ENCODE measurements around the gene THOP1. TPM values are rescaled to one million over a fixed set of nuclear protein-coding genes. Genes with fewer than 3 reads are reported as not detected.

The THOP1 gene
- polyA plus RNA-seq, 1 donor from 2014 or later = 54.4 TPM

- H3K27me3 Mint-ChIP-seq = no peaks in the 10 kb centered on the region
- H3K36me3 Mint-ChIP-seq = peaks cover 2% of the 10 kb centered on the region
- H3K9me3 Mint-ChIP-seq = no peaks in the 10 kb centered on the region
- peaks cover 0 to 5% (median 2%) of the 10 kb centered on the region in 3 donors for H3K4me1 Mint-ChIP-seq
- no peak overlapping the region for H3K4me3 Mint-ChIP-seq
- H3K27ac Mint-ChIP-seq = no peak overlapping the region
Measured at GRCh38 chr19:2769218-2769617, 16.1 kb upstream of the THOP1 start.

- Mint-ChIP-seq H3K27ac (no peak overlapping the region), H3K9me3 (no peaks in the 10 kb centered on the region), H3K27me3 (no peaks in the 10 kb centered on the region), H3K4me3 (no peak overlapping the region), H3K4me1 (peaks cover 3 to 13% (median 7%) of the 10 kb centered on the region in 3 donors), H3K36me3 (peaks cover 2% of the 10 kb centered on the region)
Measured at GRCh38 chr19:2770055-2771013, 15.0 kb upstream of the THOP1 start.

GRCh38 chr19:2771786-2772674 is 13.3 kb upstream of the THOP1 start:
- Mint-ChIP-seq H3K9me3 (no peaks in the 10 kb centered on the region), H3K36me3 (peaks cover 3% of the 10 kb centered on the region), H3K27me3 (no peaks in the 10 kb centered on the region), H3K27ac (peak overlapping the region in 1 of 3 donors; percentile 77), H3K4me3 (peak overlapping the region in 1 of 4 donors; percentile 8), H3K4me1 (peaks cover 13 to 22% (median 16%) of the 10 kb centered on the region in 3 donors)

GRCh38 chr19:2774083-2774679 is 11.1 kb upstream of the THOP1 start:
- Mint-ChIP-seq H3K27me3 (no peaks in the 10 kb centered on the region), H3K4me3 (peak overlapping the region in 2 of 4 donors; percentile 0 to 75), H3K4me1 (peaks cover 13 to 24% (median 17%) of the 10 kb centered on the region in 3 donors), H3K27ac (peak overlapping the region in 1 of 3 donors; percentile 39), H3K36me3 (peaks cover 3% of the 10 kb centered on the region), H3K9me3 (no peaks in the 10 kb centered on the region)

DNA sequence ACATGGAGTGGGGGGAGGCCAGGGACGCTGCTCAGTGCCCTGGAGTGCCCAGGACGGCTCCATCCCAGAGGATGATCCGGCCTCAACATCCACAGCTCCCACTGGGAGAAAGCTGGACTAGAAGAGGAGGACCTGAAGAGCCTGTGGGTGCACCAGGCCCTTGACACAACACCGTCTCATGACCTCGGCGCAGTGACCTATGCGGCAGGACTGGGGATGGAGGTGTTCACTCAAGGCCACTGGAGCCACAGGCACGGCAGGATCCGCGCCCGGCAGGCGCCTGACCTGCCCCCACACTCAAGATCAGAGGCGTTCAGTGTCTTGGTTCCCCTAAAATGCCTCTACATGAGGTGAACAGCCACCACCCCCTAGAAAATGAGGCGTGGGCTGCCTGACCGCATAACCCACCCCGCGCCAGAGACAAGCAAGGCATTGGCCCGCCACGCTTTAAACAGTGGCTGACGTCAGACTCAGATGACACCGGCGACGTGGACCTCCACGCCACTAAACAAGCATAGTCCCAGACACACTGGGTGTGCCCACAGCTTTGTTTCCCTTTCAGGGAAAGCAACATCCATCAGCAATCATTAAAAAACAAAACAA is 10.2 kb upstream of the THOP1 start:
- Mint-ChIP-seq H3K4me3 (peak overlapping the region in 3 of 4 donors; percentile 45 to 68 (median 52)), H3K4me1 (peaks cover 15 to 25% (median 19%) of the 10 kb centered on the region in 3 donors), H3K27ac (peak overlapping the region; percentile 82 to 98 (median 98)), H3K9me3 (no peaks in the 10 kb centered on the region), H3K27me3 (no peaks in the 10 kb centered on the region), H3K36me3 (peaks cover 4% of the 10 kb centered on the region)

- H3K9me3 Mint-ChIP-seq = no peaks in the 10 kb centered on the region
- H3K27ac Mint-ChIP-seq = peak overlapping the region; percentile 82 to 98 (median 98)
- H3K27me3 Mint-ChIP-seq = no peaks in the 10 kb centered on the region
- H3K36me3 Mint-ChIP-seq = peaks cover 8% of the 10 kb centered on the region
- peak overlapping the region; percentile 52 to 86 (median 74) for H3K4me3 Mint-ChIP-seq
- H3K4me1 Mint-ChIP-seq = peaks cover 20 to 30% (median 20%) of the 10 kb centered on the region in 3 donors
Measured at GRCh38 chr19:2775556-2776430, 9.5 kb upstream of the THOP1 start.

DNA sequence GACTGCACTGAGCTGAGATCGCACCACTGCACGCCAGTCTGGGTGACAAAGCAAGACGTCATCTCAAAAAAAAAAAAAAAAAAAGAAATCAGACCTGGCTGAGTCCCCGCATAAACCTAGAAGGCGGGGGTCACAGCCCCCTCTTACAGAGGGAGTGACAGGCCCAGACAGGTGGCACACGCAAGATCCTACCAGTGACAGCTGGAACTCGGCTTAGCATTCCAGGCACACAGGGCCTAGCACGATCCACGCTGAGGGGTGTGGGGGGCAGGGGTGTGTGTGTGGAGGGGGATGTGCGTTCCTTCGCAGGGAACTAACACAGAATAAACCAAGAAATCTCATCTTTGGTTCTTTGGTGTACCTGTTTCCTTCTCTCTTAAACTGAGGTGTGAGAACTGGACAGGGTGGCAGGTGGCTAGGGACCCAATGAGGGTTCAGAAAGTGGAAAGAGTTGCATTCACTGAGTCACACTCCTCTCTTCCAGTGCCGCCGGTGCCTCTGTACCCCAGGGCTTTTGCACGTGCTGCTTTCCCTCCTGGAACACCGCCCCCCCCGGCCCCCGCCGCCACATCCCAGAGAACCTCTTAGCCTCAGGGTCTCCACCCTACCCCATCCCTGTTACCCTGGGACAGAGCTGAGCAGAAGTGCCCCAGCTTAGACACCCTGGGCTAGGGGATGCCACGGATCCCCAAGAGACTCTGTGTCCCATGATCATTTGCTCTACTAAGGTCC is 7.2 kb upstream of the THOP1 start:
- Mint-ChIP-seq H3K27me3 (no peaks in the 10 kb centered on the region), H3K9me3 (no peaks in the 10 kb centered on the region), H3K4me1 (peaks cover 26 to 42% (median 37%) of the 10 kb centered on the region in 3 donors), H3K4me3 (peak overlapping the region in 2 of 4 donors; percentile 25 to 26), H3K36me3 (peaks cover 6% of the 10 kb centered on the region), H3K27ac (no peak overlapping the region)

DNA sequence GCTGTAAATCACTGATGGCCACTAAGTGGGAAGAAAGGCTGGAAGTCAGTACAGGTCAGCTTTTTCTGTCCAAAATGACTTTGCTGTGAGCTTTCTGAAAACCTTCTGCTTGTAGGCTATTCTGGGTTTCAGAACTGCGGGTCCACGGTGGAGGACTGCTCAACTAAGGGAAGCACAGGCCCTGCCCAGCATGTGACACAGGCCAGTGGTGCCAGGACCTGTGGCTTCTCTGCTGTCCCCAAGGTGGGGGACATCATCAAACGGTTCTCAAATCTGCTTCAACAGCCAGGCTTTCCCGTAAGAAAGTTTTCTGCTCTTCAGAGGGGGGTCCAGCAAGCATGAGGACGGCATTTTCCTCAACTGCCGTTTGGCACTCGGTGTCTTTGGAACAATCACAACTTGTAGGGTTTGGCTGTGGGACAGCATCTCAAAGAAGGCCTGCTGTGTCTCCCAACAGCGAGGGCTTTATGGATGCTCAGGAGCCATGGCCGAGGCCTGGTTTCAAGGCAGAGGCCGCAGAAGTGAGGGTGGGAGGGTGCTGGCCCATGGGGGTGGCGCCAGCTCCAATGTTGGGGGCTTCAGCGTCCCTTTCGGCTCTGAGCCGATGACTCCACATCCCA is 6.1 kb upstream of the THOP1 start:
- H3K36me3 Mint-ChIP-seq = peaks cover 6% of the 10 kb centered on the region
- H3K27me3 Mint-ChIP-seq = no peaks in the 10 kb centered on the region
- H3K27ac Mint-ChIP-seq = peak overlapping the region in 2 of 3 donors; percentile 19 to 94
- peak overlapping the region in 1 of 4 donors; percentile 84 for H3K4me3 Mint-ChIP-seq
- H3K9me3 Mint-ChIP-seq = no peaks in the 10 kb centered on the region
- H3K4me1 Mint-ChIP-seq = peaks cover 32 to 46% (median 43%) of the 10 kb centered on the region in 3 donors

DNA sequence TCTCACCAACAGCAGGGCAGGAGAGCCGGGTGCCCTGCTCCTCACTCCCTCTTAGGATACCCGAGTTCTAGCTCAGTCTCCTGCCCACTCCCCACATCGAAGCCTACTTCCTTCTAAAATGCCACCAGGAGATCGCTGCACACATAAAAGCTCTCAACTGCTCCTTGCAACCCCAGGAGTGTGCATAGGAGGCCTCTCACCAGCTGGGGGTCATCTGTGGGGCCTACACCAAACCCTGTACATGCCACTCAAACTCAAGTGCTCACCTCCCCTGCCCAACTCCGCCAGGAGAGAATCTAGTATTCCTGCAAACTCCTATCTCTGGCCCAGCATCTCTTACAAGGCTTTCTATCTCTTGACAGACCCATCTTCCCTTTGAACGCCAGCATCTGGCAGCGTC is 5.0 kb upstream of the THOP1 start:
- Mint-ChIP-seq H3K9me3 (no peaks in the 10 kb centered on the region), H3K27me3 (no peaks in the 10 kb centered on the region), H3K36me3 (peaks cover 6% of the 10 kb centered on the region), H3K4me1 (peaks cover 30 to 45% (median 38%) of the 10 kb centered on the region in 3 donors), H3K27ac (peak overlapping the region in 2 of 3 donors; percentile 6 to 94), H3K4me3 (peak overlapping the region in 2 of 4 donors; percentile 32 to 84)

DNA sequence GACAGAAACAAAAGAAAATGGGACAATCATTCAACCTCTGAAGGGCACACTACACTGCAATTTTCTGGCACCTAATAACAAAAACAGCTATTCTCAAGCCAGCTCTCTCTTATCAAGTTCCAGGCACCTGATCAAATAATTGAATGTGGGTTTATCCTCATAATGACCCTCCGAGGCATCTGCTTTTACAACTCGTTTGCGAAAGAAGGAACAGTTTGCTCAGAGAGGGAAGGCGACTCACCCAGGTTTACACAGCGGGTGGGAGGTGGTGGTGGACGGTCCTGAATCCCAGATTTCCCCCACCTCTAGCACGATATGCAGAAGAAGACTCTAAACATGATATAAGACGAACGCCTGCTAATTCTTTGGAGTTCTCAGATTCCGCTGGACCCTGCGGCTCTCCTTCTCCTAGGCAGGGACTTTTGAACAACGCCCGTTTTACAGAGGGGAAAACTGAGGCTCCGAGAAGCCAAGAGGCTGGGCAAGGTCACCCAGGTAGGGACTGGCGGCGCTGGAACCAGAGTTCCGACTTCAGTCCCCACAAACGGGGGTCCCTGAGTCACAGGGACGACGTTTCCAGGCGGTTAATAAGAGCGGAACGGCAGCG is 2.9 kb upstream of the THOP1 start:
- Mint-ChIP-seq H3K27me3 (peaks cover 1% of the 10 kb centered on the region), H3K4me1 (peaks cover 26 to 41% (median 38%) of the 10 kb centered on the region in 3 donors), H3K4me3 (peak overlapping the region; percentile 84 to 95 (median 88)), H3K27ac (peak overlapping the region; percentile 94 to 98 (median 94)), H3K9me3 (no peaks in the 10 kb centered on the region), H3K36me3 (peaks cover 6% of the 10 kb centered on the region)

GRCh38 chr19:2782936-2783780 is 2.1 kb upstream of the THOP1 start, which contains the start of gene SGTA:
Gene SGTA (minus strand): TSS chr19:2783273. CDS start chr19:2769068, 14,205 bp downstream.
- peaks cover 29 to 43% (median 38%) of the 10 kb centered on the region in 3 donors for H3K4me1 Mint-ChIP-seq

More at GRCh38 chr19:2782936-2783780, 2.1 kb upstream of the THOP1 start, which contains the start of gene SGTA:
- H3K4me3 Mint-ChIP-seq = peak within 1 kb of the TSS; percentile 84 to 95 (median 88)
- peak within 1 kb of the TSS; percentile 94 to 98 (median 94) for H3K27ac Mint-ChIP-seq
- H3K36me3 Mint-ChIP-seq = peaks cover 8% of the 10 kb centered on the region
- H3K27me3 Mint-ChIP-seq = peaks cover 1% of the 10 kb centered on the region
- no peaks in the 10 kb centered on the region for H3K9me3 Mint-ChIP-seq

Measured in IgD-negative memory B cell (primary cell).